ENCODE data around the gene TAMALIN.

TAMALIN gene

GRCh38 chr12:51969643-51970042 lies 37.1 kb upstream of the TAMALIN start:
- H3K79me2 ChIP-seq (ENCODE audit: insufficient read depth, low read length), result no peaks in the 10 kb centered on the region
- no peaks in the 10 kb centered on the region for H3F3A ChIP-seq (ENCODE audit: insufficient read depth)
- H3K9me2 ChIP-seq (replicated peaks; ENCODE audit: insufficient read depth, low read length), result no peaks in the 10 kb centered on the region
- no peaks in the 10 kb centered on the region for H3K27me3 ChIP-seq (ENCODE audit: low read length)
- TF ChIP-seq EZH2phosphoT487 (conservative IDR thresholded peaks at IDR 0.05; ENCODE audit: low read length) (no peak), CTCF (IDR thresholded peaks at IDR 0.05; ENCODE audit: insufficient read depth, low read length, poor library complexity, severe bottlenecking) (no peak)
- no peak overlapping the region for H3K4me3 ChIP-seq (ENCODE audit: insufficient read depth, low read length, poor library complexity, severe bottlenecking)
- no peak overlapping the region for H3K9ac ChIP-seq (ENCODE audit: low read length)
- H3K4me2 ChIP-seq (ENCODE audit: low read depth, low read length, poor library complexity, severe bottlenecking), result no peak overlapping the region
- no peaks in the 10 kb centered on the region for H3K36me3 ChIP-seq (ENCODE audit: low read length)
- peaks cover 5% of the 10 kb centered on the region; the same call in 1 of the 2 replicates for H4K20me1 ChIP-seq (ENCODE audit: low read depth, low read length)
- H2AFZ ChIP-seq (ENCODE audit: low read depth, low read length, severe bottlenecking), result no peak overlapping the region
- H3K9me3 ChIP-seq (ENCODE audit: insufficient read depth, low read length), result no peaks in the 10 kb centered on the region
- H3K27ac ChIP-seq (ENCODE audit: low read depth, low read length), result no peak overlapping the region

- Histone ChIP-seq H3K4me3 (ENCODE audit: insufficient read depth, low read length, poor library complexity, severe bottlenecking) (no peak overlapping the region), H3K79me2 (ENCODE audit: insufficient read depth, low read length) (no peaks in the 10 kb centered on the region), H4K20me1 (ENCODE audit: low read depth, low read length) (no peaks in the 10 kb centered on the region; the same call in 1 of the 2 replicates), H3K9me2 (replicated peaks; ENCODE audit: insufficient read depth, low read length) (no peaks in the 10 kb centered on the region), H3K27ac (ENCODE audit: low read depth, low read length) (no peak overlapping the region), H3K9me3 (ENCODE audit: insufficient read depth, low read length) (no peaks in the 10 kb centered on the region), H3F3A (ENCODE audit: insufficient read depth) (no peaks in the 10 kb centered on the region), H3K36me3 (ENCODE audit: low read length) (no peaks in the 10 kb centered on the region), H2AFZ (ENCODE audit: low read depth, low read length, severe bottlenecking) (no peak overlapping the region), H3K4me2 (ENCODE audit: low read depth, low read length, poor library complexity, severe bottlenecking) (no peak overlapping the region), H3K27me3 (ENCODE audit: low read length) (no peaks in the 10 kb centered on the region), H3K9ac (ENCODE audit: low read length) (no peak overlapping the region)
- no peak for TF ChIP-seq EZH2phosphoT487 (conservative IDR thresholded peaks at IDR 0.05; ENCODE audit: low read length)
- peak; percentile 40 for TF ChIP-seq CTCF (IDR thresholded peaks at IDR 0.05; ENCODE audit: insufficient read depth, low read length, poor library complexity, severe bottlenecking)
Measured at GRCh38 chr12:51970904-51971646, 35.7 kb upstream of the TAMALIN start.

- no peaks in the 10 kb centered on the region for H3K79me2 ChIP-seq (ENCODE audit: insufficient read depth, low read length)
- TF ChIP-seq CTCF (IDR thresholded peaks at IDR 0.05; ENCODE audit: insufficient read depth, low read length, poor library complexity, severe bottlenecking) (no peak), EZH2phosphoT487 (conservative IDR thresholded peaks at IDR 0.05; ENCODE audit: low read length) (no peak)
- H3K4me2 ChIP-seq (ENCODE audit: low read depth, low read length, poor library complexity, severe bottlenecking), result no peak overlapping the region
- no peaks in the 10 kb centered on the region for H3K36me3 ChIP-seq (ENCODE audit: low read length)
- H3K9ac ChIP-seq (ENCODE audit: low read length), result no peak overlapping the region
- no peaks in the 10 kb centered on the region; the same call in 1 of the 2 replicates for H4K20me1 ChIP-seq (ENCODE audit: low read depth, low read length)
- H3K9me3 ChIP-seq (ENCODE audit: insufficient read depth, low read length), result no peaks in the 10 kb centered on the region
- H3F3A ChIP-seq (ENCODE audit: insufficient read depth), result no peaks in the 10 kb centered on the region
- no peak overlapping the region for H2AFZ ChIP-seq (ENCODE audit: low read depth, low read length, severe bottlenecking)
- no peak overlapping the region for H3K4me3 ChIP-seq (ENCODE audit: insufficient read depth, low read length, poor library complexity, severe bottlenecking)
- H3K9me2 ChIP-seq (replicated peaks; ENCODE audit: insufficient read depth, low read length), result no peaks in the 10 kb centered on the region
- H3K27me3 ChIP-seq (ENCODE audit: low read length), result no peaks in the 10 kb centered on the region
- H3K27ac ChIP-seq (ENCODE audit: low read depth, low read length), result no peak overlapping the region
Measured at GRCh38 chr12:51971679-51972421, 34.9 kb upstream of the TAMALIN start.
